NCI-H82 (cell line): ENCODE data around the gene LILRB3.
"Not testable (repeated sequence)": the region's sequence is repeated elsewhere in the genome, so short reads cannot be mapped to it uniquely, and the experiment has no call there.

Experiments
- DNase-seq: peaks from one replicate; lab custom pipeline; 2025; lab: John Stamatoyannopoulos, UW

The LILRB3 gene

DNA sequence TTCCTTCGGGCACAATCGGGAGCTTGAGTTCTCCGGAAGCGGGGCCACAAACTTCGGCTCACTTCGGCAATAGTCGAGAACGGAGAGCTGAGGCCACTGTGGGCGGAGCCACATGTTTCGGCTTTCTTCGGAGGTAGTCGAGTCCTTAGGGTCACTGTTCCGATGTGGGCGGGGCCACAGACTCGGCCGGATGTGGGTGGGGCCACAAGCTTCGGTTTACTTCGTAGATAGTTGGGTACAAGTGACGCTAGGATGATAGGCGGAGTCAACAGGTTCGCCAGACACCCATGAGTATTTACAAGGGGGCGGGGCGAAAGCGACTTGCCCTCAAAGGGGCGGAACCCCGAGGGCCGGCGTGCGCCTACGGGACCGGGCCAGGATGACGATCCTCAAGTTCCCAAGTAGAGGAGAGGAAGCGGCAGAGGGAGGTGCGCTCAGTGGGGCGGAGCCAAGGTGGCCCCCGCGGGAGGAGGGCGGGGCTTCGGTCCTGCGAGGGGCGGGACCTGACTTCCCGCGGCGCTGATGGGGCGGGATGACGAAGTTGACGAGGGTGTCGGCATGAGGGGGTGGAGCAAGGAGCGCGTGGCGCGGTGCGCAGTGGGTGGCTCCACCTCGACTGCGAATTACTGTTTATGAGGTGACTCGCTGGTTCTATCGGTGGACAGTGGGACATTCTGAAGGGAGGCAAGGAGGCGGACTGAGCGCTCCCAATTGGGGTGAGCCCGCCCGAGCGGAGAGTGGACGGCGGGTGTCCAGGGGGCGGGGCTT, 32.9 kb downstream of the LILRB3 start:
- peak; percentile 100 for DNase-seq

DNA sequence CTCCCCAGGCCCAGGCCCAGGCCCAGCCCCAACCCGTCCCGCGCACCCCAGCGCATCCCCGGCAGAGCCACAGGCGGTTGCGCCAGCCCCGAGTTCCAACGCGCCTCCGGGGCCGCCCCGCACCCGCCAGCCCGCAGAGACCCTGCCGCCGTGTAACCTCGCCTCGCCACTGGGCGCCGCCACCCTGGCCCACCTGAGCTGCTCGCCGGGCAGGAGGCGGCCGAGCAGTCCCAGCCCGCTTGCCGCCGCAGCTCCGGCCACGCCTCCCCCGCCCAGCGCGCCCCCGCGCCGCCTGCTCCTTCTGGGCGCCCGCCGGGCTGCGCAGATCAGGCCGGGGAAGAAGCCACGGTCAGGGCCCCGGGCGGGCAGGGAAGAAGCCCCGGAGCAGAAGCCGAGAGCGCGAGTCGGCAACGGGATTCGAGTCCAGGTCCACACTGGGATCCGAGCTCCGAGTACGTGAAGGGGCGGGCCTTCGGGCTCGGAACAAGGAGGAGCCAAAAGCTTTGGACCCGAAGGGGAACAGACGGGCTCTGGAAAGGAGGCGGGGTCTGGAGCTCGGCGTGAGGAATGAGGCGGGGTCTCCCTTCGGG, 33.6 kb downstream of the LILRB3 start, which contains the start of gene MBOAT7:
Gene MBOAT7 (minus strand): TSS at position 436 of the 590 bp plus-strand sequence. CDS start 1,072 bp downstream, outside the sequence.
- DNase-seq = peak; percentile 93

DNA sequence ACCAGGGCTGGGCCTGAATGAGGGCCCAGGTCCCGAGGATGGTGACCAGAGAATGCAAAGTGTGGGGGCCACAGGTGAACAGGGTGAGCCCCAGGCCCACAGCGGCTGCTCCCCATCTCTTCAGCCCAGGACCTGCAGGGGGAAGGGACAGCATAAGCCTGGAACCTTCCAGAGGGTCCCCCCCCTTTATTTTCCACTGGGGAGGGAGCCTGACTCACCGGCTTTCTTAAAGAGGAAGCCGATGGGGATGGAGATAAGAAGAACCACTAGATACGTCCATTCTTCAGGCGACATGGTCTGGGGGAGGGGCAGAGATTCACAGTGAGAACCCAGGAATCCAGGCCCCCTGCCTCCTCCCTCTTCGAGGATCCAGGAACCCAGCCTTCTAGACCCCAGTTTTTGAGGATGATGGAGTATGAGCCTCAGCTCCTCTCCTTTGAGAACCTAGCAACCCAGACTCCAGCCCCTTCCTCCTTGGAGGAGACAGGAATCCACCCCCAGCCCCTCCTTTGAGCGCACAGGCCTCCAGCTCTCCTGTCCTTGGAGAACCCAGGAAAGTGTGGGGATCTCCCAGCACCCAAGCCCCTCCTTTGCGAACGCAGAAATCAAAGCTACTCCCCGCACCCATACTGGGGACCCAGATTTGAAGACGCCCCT, 34.5 kb downstream of the LILRB3 start:
- DNase-seq = peak; percentile 42

DNA sequence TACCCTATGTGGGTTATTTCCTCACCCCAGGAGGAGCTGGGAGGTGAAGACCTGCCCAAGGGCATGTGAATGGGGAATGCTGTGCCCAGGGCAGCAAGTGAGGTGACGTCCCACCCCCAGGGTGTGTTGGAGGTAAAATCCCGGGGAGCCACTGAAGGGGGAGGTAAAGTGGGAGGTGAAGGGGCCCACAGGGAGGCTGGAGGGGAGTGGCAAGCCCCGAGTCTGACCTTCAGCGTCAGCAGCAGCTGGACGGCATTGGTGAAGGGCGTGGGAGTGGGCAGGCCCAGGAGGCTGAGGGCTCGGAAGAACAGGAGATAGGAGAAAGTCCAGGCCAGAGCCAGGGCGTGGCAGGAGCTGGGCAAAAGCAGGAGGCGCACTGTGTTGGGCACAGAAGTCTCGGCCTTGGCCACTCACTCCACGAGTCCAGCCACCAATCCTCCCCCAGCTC, 35.8 kb downstream of the LILRB3 start:
- no peak for DNase-seq

DNA sequence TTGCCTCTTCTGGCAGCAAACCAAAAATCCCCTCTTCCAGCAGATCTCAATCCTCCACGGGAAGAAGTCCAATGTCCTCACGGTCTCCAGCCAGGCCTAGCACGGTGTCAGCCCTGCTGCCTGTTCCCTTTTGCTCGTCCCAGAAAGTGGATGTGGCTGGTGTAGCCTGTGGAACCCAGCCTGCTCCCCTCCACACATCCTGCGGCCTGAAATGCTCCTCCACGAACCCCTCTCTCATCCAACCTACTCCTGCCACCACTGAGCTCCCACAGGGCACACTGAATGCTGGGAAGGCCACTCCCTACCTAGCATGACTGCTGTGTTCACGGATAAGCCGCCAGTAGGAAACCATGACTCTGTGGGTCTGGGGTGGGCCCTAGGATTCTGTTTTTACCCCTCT, 36.5 kb downstream of the LILRB3 start:
- no peak for DNase-seq

DNA sequence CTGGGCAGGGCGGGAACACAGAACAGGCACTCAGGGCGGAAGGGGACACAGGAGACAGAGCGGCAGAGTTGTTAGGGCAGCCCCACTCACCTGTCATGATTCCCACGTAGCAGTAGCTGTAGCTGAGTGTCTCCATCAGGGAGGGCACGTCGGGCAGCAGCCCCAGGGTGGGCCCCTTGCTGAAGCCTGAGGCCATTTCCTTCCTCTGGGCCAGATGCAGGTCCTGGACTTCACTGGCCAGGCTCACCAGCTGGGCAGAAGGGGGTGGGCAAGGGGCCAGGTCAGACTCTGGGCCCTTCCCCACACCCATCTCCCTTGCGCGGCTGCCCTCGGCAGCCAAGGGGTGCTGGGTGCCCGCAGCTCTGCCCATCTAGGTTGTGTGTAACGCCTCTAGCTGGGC, 39.4 kb downstream of the LILRB3 start:
- no peak for DNase-seq

DNA sequence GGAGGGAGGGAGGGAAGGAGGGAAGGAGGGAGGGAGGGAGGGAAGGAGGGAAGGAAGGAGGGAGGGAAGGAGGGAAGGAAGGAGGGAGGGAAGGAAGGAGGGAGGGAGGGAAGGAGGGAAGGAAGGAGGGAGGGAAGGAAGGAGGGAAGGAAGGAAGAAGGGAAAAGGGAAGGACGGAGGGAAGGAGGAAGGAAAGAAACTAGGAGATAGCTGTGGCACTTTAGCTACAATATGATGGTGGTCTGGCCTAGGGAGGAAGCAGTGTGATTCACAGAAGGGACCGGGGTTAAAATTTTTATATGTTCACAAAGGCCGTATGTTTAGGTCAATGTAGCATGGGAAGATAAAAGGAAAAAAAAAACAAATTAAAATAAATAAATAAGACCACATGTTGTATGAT, 40.9 kb downstream of the LILRB3 start:
- not testable (repeated sequence) for DNase-seq

DNA sequence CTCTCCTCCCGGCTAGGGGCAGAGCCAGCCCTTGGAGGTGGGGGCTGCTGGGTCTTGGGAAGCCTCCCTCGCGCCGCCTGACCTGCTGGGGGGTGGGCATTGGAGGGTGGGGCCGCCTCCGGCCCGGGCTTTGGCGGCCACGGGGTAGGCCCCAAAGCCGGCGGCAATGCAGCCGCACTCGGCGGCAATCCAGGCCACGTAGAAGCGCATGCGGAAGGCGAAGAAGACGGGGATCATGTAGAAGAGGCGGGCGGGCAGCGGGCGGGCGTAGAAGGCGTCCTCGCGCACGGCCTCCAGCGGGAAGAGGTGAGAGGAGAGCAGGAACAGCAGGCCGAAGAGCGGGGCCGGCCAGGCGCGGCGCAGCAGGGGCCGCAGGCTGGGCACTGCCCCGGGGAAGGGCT, 42.1 kb downstream of the LILRB3 start:
- DNase-seq = no peak

DNA sequence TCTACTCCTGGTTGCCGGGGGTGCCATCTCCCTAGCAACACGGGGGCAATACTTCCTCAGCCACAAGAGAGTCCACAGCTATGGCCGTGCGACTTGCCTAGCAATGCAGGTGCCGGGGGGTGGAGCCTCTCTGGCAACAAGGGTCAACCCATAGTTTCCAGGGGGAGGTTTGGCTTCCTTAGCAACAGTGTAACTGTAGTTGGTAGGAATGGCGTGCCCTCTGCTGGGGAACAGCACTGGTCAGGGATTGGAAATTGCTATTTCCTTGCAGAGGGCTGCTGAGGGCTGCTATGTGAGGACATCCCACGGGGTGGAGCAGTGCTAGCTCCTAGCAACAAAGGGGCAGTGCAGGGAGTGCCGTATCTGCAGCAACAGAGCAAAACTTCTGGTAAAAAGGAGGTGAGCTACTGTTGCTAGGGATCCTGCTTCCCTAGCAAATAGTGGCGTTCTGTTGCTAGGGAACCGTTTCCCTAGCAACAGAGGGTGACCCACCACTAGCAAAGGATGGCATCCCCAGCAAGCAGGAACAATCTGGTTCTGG, 42.8 kb downstream of the LILRB3 start:
- DNase-seq = peak; percentile 84

DNA sequence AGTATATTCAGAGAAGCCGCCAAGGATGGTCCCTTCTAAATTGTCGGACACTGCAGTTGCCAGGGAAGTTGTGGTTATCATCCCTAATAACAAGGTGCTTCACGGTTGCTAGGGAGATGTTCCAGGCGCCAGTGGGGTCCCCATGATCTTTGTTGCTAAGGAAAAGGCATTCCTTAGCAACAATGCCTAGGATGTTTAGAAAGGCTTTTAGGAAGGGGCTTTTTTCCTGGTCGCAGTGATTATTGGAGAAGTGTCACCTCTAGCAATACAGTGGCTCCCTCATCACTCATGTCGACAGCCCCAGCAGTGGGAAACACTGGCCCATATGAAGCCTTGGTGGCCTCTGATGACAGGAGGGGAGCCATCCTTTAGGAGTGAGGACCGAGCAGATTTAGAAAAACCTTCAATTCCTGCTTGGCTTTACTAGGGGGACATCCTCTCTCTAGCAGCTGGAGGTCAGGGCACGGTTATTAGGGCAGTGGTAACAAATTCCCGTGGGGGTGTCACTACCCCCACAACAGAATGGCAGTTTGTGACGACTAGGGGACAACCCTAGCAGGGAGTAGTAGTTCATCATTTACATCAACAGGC, 43.5 kb downstream of the LILRB3 start:
- DNase-seq = no peak

DNA sequence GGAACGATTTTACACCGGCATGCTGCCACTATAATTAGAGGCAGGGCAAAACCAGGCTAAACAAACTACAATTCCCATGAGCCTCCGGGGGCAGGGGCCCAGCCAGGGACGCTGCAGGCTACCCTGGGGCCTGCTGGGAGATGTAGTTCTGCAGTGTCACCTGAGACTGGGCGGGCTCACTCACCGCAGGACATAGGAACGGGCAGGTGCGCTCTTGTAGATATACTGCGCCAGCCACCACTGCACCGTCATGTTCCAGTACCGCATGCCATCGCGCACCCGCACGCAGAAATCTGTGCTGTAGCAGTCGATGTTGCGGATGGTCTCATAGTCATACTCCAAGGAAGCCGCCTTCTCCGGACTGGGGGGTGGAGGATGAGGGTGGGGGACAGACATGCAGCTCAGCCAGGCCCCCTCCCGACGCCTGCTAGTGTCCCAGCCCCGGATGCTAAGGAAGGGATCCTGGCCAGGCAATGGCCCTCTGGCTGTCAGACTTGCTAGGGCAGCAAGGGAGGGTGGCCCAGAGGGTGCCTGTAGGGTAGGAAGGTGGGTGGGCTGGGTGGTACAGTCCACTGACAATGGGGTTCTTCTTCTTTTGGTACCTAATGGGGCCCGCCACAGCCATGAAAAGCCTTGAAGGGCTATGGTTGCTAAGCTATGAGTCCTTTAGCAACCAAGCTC, 44.1 kb downstream of the LILRB3 start:
- peak; percentile 67 for DNase-seq

DNA sequence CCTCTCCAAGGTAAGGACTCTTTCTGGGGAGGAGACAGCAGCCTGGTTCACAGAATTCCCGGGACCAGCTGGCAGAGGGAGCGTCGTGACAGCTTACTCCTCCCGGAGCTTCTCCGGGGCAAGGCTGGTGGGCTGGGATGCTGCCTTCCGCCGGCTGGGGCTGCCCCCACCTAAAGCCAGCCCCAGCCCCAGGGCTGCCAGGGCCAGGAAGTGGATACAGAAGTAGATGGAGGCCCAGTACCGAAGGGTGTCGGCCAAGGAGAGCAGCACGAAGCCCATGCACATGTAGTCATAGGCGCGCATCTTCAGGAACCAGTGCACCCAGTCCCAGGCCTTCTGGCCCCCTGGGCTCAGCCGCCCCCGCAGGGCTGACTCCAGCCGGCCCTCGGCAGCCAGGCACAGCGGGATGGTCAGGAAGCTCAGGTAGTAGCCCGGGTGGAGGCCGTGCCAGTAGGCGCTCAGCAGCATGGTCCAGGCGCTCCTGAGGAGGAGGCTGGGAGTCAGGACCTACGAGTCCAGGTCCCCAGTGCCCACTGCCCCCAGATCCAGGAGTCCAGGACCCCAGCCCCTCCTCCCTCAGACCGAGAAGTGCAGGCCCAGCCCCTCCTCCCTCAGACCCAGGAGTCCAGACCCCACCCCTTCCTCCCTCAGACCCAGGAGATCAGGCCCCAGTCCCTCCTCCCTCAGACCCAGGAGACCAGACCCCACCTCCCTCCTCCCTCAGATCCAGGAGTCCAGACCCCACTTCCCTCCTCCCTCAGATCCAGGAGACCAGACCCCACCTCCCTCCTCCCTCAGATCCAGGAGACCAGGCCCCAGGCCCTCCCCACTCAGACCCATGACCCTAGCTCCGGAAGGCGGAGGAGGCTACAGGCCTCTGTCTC, 48.6 kb downstream of the LILRB3 start:
- no peak for DNase-seq

DNA sequence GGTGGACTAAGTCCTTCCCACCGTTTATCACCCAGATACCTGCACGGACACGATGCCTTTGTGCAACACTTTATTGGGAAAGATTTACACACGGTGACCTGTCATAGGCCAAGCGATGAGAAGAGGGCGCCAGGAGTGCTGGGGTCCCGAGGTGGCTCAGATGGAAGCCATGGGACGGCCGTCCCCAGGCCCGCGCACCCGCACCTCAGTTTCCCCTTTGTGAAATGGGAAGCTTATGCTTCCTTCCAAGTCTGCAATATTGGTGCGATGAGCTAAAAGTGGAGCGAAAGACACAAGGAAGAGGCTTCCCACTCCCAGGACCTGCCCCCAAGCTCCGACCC, 49.5 kb downstream of the LILRB3 start:
- DNase-seq = no peak

DNA sequence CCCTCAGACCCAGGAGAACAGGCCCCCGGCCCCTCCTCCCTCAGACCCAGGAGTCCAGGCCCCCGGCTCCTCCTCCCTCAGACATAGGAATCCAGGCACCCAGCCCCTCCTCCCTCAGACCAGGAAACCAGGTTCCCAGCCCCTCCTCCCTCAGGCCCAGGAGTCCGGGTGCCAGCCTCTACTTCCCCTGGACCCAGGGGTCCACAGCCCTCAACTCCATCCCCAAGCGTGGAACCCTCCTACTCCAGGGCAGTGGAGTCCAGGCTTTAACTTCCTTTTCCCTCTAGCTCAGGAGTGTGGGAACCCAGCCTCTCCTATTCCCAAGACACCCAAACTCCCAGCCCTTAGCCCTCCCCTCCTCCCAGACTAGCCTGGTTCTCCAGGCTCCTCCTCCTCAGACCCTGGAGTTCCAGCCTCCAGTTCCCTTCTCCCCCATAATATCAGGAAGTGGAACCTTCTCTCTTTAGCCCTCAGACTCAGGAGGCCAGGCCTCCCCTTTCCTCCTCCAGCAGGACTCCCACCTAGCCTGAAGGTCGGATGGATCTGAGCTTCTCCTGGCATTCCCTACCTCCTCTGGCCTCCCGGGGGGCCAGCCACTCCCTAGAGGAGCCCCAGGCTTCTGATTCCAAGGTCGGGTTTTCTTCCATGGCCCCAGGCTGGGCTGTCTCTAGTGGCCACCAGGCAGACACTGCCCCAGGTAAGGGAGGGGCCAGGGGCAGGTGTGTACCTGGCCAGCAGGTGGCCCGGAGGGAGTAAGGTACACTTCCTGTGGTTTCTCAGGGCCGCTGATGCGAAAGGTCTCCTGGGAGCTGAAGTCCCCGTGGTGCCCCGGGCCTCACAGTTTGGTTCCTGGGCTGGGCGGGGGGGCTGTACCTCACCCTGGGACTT, 50.1 kb downstream of the LILRB3 start, which contains the start of gene TMC4:
Gene TMC4 (minus strand): TSS at position 690 of the 888 bp plus-strand sequence. CDS start 43 bp downstream, at position 647.
- DNase-seq = peak; percentile 34

DNA sequence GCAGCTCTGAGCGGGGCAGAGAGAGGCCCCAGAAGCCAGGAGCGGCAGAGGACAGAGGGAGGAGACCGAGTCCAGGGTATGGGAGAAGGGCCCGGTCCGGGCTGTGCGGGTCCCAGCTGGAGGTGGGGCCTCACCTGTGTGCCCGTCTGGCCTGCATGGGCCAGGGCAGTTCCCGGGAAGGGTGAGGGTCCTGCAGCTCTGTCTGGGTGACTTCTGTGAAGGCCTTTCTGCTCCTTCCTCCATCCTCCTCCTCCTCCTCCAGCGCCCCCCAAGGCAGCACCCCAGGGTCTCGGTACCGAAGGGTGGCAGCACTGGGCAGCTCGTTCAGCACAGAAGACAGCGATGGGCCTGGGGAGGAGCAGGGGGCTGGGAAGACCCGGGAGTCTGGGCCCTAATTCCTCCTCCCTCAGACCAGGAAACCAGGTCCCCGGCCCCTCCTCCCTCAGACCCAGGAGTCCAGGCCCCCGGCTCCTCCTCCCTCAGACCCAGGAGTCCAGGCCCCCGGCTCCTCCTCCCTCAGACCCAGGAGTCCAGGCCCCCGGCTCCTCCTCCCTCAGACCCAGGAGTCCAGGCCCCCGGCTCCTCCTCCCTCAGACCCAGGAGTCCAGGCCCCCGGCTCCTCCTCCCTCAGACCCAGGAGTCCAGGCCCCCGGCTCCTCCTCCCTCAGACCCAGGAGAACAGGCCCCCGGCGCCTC, 50.9 kb downstream of the LILRB3 start:
- DNase-seq = not testable (repeated sequence)

DNA sequence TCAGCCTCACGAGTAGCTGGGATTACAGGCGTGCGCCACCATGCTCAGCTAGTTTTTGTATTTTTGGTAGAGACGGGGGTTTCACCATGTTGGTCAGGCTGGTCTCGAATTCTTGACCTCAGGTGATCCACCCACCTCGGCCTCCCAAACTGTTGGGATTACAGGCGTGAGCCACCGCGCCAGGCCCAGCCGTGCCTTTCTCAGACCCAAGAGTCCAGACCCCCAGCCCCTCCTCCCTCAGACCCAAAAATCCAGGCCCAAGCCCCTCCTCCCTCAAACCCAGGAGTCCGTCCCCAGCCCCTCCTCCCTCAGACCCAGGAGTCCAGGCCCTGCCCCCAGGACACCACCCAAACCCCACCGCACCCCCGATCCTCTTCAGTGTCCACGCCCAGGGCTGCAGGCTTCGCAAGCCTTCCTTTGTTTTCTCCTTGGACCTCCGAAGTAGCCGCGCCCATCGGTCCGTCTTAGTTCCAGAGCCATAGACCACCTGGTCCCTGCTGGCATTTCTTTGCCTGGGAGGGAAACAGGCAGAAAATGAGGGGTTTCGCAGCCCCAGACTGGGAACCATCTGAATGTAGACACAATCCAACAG, 53.6 kb downstream of the LILRB3 start:
- no peak for DNase-seq

DNA sequence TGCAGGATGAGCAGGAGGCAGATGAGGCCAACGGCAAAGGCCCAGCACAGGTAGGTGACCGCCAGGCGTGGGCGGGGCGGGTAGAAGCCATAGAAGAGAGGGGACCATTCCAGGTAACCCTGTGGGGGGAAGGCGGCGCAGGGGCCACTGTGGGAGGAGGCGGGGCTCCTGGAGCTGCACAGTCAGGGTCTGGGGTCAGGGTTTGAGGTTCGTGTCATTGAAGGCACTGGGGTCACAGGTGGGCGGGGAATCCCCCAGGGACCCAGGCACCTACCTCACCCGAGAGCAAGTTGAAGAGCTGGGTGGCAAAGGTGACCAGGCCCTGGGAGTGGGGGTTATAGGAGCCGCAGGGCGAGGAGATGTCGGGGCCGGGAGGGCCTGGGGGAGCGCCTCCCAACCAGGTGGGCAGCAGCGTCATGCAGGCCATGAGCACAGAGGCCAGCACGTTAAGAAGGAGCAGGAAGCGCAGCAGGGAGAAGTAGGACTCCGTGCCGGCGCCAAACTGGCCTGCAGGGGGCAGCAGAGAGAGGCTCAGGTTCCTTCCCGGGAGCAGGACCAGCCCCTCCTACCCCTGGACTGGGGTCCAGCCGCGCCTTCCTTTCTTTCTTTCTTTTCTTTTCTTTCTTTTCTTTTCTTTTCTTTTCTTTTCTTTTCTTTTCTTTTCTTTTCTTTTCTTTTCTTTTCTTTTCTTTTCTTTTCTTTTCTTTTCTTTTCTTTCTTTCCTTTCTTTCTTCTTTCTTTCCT, 54.5 kb downstream of the LILRB3 start:
- DNase-seq = peak; percentile 94
